ENCODE data around the gene ZNF280C.

ZNF280C gene, protein sequence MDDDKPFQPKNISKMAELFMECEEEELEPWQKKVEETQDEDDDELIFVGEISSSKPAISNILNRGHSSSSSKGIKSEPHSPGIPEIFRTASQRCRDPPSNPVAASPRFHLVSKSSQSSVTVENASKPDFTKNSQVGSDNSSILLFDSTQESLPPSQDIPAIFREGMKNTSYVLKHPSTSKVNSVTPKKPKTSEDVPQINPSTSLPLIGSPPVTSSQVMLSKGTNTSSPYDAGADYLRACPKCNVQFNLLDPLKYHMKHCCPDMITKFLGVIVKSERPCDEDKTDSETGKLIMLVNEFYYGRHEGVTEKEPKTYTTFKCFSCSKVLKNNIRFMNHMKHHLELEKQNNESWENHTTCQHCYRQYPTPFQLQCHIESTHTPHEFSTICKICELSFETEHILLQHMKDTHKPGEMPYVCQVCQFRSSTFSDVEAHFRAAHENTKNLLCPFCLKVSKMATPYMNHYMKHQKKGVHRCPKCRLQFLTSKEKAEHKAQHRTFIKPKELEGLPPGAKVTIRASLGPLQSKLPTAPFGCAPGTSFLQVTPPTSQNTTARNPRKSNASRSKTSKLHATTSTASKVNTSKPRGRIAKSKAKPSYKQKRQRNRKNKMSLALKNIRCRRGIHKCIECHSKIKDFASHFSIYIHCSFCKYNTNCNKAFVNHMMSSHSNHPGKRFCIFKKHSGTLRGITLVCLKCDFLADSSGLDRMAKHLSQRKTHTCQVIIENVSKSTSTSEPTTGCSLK

GRCh38 chrX:130268449-130269170 lies at the start of gene ZNF280C:
ZNF280C (minus strand) TSS chrX:130268899; CDS start chrX:130260449, 8,450 bp downstream.
- TF ChIP-seq, protein P1, sequence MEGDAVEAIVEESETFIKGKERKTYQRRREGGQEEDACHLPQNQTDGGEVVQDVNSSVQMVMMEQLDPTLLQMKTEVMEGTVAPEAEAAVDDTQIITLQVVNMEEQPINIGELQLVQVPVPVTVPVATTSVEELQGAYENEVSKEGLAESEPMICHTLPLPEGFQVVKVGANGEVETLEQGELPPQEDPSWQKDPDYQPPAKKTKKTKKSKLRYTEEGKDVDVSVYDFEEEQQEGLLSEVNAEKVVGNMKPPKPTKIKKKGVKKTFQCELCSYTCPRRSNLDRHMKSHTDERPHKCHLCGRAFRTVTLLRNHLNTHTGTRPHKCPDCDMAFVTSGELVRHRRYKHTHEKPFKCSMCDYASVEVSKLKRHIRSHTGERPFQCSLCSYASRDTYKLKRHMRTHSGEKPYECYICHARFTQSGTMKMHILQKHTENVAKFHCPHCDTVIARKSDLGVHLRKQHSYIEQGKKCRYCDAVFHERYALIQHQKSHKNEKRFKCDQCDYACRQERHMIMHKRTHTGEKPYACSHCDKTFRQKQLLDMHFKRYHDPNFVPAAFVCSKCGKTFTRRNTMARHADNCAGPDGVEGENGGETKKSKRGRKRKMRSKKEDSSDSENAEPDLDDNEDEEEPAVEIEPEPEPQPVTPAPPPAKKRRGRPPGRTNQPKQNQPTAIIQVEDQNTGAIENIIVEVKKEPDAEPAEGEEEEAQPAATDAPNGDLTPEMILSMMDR (conservative IDR thresholded peaks at IDR 0.05; ENCODE audit: low read depth) = peak; percentile 29; the same call in 1 of the 2 replicates
- POLR2A ChIA-PET (ENCODE audit: low non-redundant PET) = interaction anchor here (0.7 kb wide), 1 partner anchor 14 kb away, joined by 3 read pairs; no protein-coding TSS in a partner anchor
- CTCF ChIA-PET = interaction anchor here (0.8 to 1.1 kb wide), 2 partner anchors 11 to 62 kb away, joined by 4 to 6 read pairs; no protein-coding TSS in a partner anchor

DNA sequence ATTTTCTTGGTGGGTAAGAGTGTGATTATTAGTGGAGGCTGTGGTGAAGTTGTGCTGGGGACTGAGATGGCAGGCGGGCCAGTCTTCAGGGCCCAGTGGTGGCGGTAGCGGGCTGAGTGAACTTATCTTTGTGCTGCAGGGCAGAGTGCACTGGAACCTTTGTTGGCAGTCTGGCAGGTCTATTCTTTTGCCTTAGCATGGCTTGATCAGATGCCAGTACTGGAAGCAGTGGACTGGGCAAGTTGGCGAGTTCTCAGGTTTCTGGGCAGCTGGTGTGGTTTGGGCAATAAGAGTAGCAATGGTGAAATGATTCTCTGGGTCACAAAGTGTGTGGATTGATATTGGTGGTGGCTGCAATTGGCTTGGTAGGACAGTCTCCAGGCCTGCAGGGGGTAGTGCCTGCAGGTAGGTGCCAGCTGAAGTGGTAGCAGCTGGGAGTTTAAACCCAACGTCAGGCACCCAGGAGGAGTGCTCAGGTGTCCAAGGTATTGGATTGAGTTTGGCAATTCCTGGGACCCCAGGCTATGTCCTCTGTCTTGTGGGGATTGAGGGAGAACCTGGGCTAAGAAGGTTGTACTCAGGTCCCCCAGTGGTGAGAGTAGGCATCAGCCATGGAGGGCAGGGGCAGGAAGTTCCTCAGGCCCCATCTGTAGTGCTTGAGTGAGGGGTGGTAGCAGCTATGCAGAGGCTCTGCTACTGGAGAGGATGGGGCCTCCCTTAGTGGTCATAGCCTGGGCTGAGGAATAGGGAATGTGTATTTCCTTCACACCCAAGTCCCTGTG lies 36.1 kb upstream of the ZNF280C start:
- DNase-seq (ENCODE audit: low spot score) = no peak
- TF ChIP-seq, protein P1 (conservative IDR thresholded peaks at IDR 0.05; ENCODE audit: low read depth) = no peak
- ChIA-PET POLR2A (ENCODE audit: low non-redundant PET) (no interaction called here), CTCF (no interaction called here)
- no peak overlapping the region for H3K27ac ChIP-seq

More at GRCh38 chrX:130268449-130269170, at the start of gene ZNF280C:
- DNase-seq (ENCODE audit: low spot score) = peak; percentile 84
- H3K27ac ChIP-seq = peak within 1 kb of the TSS; percentile 84

DNA sequence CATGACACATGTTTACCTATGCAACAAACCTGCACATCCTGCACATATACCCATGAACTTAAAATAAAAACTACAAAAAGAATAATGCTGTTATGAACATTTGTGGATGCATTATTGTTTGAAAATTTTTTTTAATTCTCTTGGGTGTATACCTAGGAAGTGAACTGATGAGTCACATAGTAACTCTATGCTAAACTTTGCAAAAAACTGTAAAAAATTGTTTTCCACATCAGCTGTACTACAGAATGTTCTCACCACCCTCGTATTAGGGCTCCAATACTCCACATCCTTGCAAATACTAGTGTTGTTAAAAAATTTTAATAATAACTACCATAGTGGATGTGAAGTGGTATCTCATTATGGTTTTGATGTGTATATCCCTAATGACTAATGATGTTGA lies 33.3 kb upstream of the ZNF280C start:
- no peak overlapping the region for H3K27ac ChIP-seq
- TF ChIP-seq, protein P1 (conservative IDR thresholded peaks at IDR 0.05; ENCODE audit: low read depth) = no peak
- no peak for DNase-seq (ENCODE audit: low spot score)
- ChIA-PET CTCF (no interaction called here), POLR2A (ENCODE audit: low non-redundant PET) (no interaction called here)

- ChIA-PET POLR2A (ENCODE audit: low non-redundant PET) (no interaction called here), CTCF (no interaction called here)
- H3K27ac ChIP-seq = no peak overlapping the region
- no peak for DNase-seq (ENCODE audit: low spot score)
- TF ChIP-seq, protein P1 (conservative IDR thresholded peaks at IDR 0.05; ENCODE audit: low read depth) = no peak
Measured at GRCh38 chrX:130301405-130301804, 32.7 kb upstream of the ZNF280C start.

GRCh38 chrX:130300010-130300282 lies 31.2 kb upstream of the ZNF280C start:
- ChIA-PET CTCF (interaction anchor here (0.5 kb wide), 1 partner anchor 200 kb away, joined by 3 read pairs; no protein-coding TSS in a partner anchor), POLR2A (ENCODE audit: low non-redundant PET) (interaction anchor here (0.5 kb wide), 1 partner anchor 459 kb away, joined by 3 read pairs; no protein-coding TSS in a partner anchor)
- H3K27ac ChIP-seq = no peak overlapping the region
- TF ChIP-seq, protein P1 (conservative IDR thresholded peaks at IDR 0.05; ENCODE audit: low read depth) = no peak
- DNase-seq (ENCODE audit: low spot score) = no peak
